ENCODE data around the gene CTDSPL2.
A peak's percentile ranks its signal among the peaks of the same experiment; 100 is the strongest.
"Not testable (repeated sequence)": the region's sequence is repeated elsewhere in the genome, so short reads cannot be mapped to it uniquely, and the experiment has no call there.

Gene CTDSPL2

DNA sequence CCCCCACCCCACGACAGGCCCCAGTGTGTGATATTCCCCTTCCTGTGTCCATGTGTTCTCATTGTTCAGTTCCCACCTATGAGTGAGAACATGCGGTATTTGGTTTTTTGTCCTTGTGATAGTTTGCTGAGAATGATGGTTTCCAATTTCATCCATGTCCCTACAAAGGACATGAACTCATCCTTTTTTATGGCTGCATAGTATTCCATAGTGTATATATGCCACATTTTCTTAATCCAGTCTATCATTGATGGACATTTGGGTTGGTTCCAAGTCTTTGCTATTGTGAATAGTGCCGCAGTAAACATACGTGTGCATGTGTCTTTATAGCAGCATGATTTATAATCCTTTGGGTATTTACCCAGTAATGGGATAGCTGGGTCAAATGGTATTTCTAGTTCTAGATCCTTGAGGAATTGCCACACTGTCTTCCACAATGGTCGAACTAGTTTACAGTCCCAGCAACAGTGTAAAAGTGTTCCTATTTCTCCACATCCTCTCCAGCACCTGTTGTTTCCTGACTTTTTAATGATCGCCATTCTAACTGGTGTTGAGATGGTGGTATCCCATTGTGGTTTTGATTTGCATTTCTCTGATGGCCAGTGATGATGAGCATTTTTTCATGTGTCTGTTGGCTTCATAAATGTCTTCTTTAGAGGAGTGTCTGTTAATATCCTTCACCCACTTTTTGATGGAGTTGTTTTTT lies 26.3 kb downstream of the CTDSPL2 start:
- H3K27me3 Mint-ChIP-seq, H3K9me3 Mint-ChIP-seq, H3K4me3 Mint-ChIP-seq, H3K27ac Mint-ChIP-seq, ATAC-seq: not testable (repeated sequence)
- H3K4me1 Mint-ChIP-seq: peaks cover 35% of the 10 kb centered on the region
- peaks cover 20% of the 10 kb centered on the region for H3K36me3 Mint-ChIP-seq

DNA sequence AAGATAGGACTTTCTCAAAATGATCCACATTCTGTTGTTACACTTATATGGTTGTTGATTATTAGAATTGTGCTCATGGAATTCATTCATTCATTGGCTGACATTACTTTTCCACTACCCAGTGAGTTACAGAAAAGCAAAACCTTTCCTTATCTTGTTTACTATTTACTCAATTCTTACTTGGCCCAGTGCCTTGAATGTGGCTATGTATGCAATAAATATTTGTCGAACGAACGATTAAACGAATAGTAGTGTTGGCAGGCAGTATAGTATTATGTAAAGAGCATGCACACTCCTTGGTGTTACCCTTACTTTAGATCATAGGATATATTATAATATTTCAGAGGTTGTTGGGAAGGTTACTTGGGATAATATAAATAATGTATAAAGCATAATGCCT lies 31.0 kb downstream of the CTDSPL2 start:
- no peak overlapping the region for H3K27ac Mint-ChIP-seq

DNA sequence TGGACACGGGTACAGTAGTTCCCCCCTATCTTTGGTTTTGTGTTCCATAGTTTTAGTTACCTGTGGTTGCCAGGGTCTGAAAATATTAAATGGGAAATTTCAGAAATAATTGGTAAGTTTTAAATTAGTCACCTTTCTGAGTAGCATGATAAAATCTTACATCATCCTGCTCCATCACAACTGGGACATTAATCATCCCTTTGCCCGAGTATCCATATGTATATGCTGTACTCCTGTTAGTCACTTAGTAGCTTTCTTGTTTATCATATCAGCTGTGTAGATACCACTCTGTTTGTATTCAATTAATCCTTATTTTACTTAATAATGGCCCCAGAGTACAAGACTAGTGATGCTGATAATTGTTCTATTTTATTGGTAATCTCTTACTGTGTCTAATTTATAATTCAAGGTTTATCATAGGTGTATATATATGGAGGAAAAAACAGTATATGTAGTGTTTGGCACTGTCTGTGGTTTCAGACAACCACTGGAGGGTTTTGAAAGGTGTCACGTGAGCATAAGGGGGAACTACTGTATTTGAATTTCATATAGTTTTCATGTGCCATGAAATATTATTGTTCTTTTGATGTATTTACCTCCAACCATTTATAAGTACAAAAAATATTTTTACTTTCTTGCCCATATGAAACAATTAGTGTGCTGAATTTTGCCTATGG lies 41.4 kb downstream of the CTDSPL2 start:
- H3K4me3 Mint-ChIP-seq: no peak overlapping the region
- H3K27me3 Mint-ChIP-seq: no peaks in the 10 kb centered on the region
- ATAC-seq: no peak
- H3K27ac Mint-ChIP-seq: no peak overlapping the region
- peaks cover 40% of the 10 kb centered on the region for H3K36me3 Mint-ChIP-seq
- H3K4me1 Mint-ChIP-seq: peaks cover 13% of the 10 kb centered on the region
- H3K9me3 Mint-ChIP-seq: peaks cover 8% of the 10 kb centered on the region

More for the DNA sequence above, 31.0 kb downstream of the CTDSPL2 start:
- Mint-ChIP-seq H3K4me1 (peaks cover 20% of the 10 kb centered on the region), H3K36me3 (peaks cover 27% of the 10 kb centered on the region), H3K27me3 (no peaks in the 10 kb centered on the region), H3K9me3 (peaks cover 3% of the 10 kb centered on the region), H3K4me3 (no peak overlapping the region)
- ATAC-seq: no peak

DNA sequence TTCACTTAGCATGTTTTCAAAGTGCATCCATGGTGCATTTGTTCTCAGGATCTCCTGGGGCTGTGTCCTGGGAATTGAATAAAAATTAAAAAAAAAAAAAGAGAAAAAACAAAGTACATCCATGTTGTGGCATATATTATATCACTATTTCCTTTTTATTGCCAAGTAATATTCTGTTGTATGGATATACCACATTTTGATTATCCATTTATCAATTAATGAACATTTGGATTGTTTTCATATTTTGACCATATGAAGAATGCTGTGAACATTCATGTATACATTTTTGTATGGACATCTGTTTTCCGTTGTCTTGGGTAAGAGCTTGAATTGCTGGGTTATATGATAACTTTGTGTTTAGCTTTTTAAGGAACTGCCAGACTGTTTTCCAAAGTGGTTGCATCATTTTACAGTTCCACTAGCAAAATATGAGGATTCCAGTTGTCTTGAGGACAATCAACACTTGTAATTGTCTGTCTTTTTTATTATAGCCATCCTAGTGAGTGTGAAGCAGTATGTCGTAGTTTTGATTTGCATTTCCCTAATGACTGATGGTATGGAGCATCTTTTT lies 44.5 kb downstream of the CTDSPL2 start:
- peaks cover 8% of the 10 kb centered on the region for H3K9me3 Mint-ChIP-seq
- ATAC-seq: no peak
- peaks cover 13% of the 10 kb centered on the region for H3K4me1 Mint-ChIP-seq
- no peak overlapping the region for H3K4me3 Mint-ChIP-seq
- H3K36me3 Mint-ChIP-seq: peaks cover 36% of the 10 kb centered on the region
- no peaks in the 10 kb centered on the region for H3K27me3 Mint-ChIP-seq
- no peak overlapping the region for H3K27ac Mint-ChIP-seq

DNA sequence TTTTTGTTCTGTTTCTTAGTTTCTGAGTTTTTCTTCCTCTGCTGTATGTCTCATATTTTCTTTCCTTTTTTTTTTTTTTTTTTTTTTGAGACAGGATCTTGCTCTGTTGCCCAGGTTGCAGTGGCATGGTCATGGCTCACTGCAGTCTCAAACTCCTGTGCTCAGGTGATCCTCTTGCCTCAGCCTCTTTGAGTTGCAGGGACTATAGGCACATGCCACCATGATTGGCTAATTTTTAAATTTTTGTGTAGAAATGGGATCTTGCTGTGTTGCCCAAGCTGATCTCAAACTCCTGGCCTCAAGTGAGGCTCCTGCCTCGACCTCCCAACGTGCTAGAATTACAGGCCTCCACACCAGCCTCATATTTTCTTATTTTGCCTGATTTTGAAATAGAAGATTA lies 51.9 kb downstream of the CTDSPL2 start:
- ATAC-seq: no peak
- no peaks in the 10 kb centered on the region for H3K27me3 Mint-ChIP-seq
- H3K36me3 Mint-ChIP-seq: peaks cover 7% of the 10 kb centered on the region
- H3K4me1 Mint-ChIP-seq: peaks cover 19% of the 10 kb centered on the region
- no peak overlapping the region for H3K4me3 Mint-ChIP-seq
- H3K9me3 Mint-ChIP-seq: no peaks in the 10 kb centered on the region
- no peak overlapping the region for H3K27ac Mint-ChIP-seq

DNA sequence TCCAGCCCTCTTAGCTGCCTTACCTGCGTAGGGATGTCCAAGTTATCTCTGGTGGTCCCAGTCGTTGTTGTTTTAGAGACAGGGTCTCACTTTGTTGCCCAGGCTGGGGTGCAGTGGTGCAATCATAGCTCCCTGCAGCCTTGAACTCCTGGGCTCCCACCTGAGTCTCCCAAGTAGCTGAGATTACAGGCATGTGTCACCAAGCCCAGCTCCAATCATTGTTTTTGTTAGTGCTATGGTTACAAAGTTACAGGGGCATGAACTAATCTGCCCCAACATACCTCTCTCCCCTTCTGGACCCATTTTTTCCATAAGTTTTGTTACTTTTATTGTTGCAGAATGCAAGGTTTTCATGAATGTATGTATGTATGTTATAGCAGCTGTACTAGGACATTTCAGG lies 54.7 kb downstream of the CTDSPL2 start:
- ATAC-seq: no peak
- peaks cover 10% of the 10 kb centered on the region for H3K36me3 Mint-ChIP-seq
- H3K4me3 Mint-ChIP-seq: no peak overlapping the region
- no peak overlapping the region for H3K27ac Mint-ChIP-seq
- H3K4me1 Mint-ChIP-seq: peaks cover 19% of the 10 kb centered on the region
- H3K9me3 Mint-ChIP-seq: no peaks in the 10 kb centered on the region
- no peaks in the 10 kb centered on the region for H3K27me3 Mint-ChIP-seq

DNA sequence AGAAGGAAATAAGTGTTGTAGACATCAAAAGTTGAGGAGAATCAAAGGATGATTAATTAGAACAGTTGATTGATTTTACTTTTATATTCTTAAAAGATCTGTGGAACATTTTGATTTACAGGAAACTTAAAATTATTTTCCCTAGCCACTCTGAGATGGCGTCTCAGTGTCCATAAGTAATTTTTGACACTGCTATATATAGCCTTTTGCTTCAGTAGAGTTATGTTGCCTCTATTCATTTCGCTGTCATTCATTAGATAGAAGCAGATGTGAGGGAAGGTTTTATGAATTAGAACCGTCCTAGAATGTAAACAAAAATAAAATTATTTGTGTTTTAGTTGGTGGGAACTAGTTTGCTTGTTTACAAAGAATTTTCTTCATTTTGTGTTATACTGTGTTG lies 58.5 kb downstream of the CTDSPL2 start:
- ATAC-seq: no peak
- H3K4me3 Mint-ChIP-seq: no peak overlapping the region
- H3K27ac Mint-ChIP-seq: no peak overlapping the region
- H3K9me3 Mint-ChIP-seq: no peaks in the 10 kb centered on the region
- H3K36me3 Mint-ChIP-seq: peaks cover 35% of the 10 kb centered on the region
- H3K4me1 Mint-ChIP-seq: peaks cover 7% of the 10 kb centered on the region
- no peaks in the 10 kb centered on the region for H3K27me3 Mint-ChIP-seq

DNA sequence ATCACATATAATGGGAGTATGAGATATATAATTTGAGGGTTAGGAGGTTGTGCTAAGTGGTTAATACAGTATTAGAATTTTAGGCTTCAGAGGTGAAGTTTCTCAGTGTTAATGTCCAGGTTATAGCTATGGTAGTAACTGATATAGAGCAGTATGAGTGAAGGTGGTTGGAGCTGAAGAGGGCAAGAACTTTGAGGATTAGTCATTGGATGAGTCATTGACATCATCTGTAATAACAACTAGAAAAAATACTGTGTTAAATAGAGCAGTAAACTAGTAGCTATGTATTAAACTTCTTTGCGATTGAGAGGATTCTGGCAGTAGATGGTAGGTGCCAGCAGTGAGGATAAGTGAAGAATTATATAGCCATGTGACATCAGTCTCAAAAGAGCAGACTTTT lies 62.0 kb downstream of the CTDSPL2 start:
- H3K4me3 Mint-ChIP-seq: no peak overlapping the region
- peaks cover 43% of the 10 kb centered on the region for H3K36me3 Mint-ChIP-seq
- H3K4me1 Mint-ChIP-seq: peaks cover 5% of the 10 kb centered on the region
- H3K27me3 Mint-ChIP-seq: no peaks in the 10 kb centered on the region
- no peaks in the 10 kb centered on the region for H3K9me3 Mint-ChIP-seq
- ATAC-seq: no peak
- H3K27ac Mint-ChIP-seq: peak overlapping the region; percentile 23

DNA sequence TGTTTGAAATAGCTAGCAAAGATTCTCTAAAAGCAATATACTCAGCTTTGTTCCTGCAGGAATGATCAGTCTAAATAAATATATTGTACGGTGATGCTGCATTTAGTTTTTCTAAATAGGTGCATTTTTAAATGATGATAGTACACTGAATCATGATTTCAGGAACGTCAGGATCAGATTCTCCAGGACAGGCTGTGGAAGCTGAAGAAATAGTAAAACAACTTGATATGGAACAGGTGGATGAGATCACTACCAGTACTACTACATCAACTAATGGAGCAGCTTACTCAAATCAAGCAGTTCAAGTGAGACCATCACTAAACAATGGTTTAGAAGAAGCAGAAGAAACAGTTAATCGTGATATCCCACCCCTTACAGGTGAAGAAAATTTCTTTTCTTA lies 63.2 kb downstream of the CTDSPL2 start:
- H3K9me3 Mint-ChIP-seq: no peaks in the 10 kb centered on the region
- no peak overlapping the region for H3K27ac Mint-ChIP-seq
- H3K4me3 Mint-ChIP-seq: no peak overlapping the region
- peaks cover 43% of the 10 kb centered on the region for H3K36me3 Mint-ChIP-seq
- no peak for ATAC-seq
- peaks cover 5% of the 10 kb centered on the region for H3K4me1 Mint-ChIP-seq
- no peaks in the 10 kb centered on the region for H3K27me3 Mint-ChIP-seq

DNA sequence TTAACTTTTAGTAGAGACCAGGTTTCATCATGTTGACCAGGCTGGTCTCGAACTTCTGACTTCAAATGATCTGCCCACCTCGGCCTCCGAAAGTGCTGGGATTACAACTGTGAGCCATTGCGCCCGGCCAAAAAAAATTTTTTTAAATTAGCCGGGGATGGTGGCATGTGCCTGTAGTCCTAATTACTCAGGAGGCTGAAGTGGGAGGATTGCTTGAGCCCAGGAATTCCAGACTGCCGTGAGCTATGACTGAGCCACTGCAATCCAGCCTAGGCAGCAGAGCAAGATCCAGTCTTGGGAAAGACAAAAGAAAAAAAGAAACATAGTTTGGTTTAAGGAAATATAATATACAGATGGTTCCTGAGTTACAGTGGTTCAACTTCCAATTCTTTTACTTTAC lies 64.6 kb downstream of the CTDSPL2 start:
- Mint-ChIP-seq H3K9me3 (no peaks in the 10 kb centered on the region), H3K36me3 (peaks cover 48% of the 10 kb centered on the region), H3K27me3 (no peaks in the 10 kb centered on the region), H3K27ac (no peak overlapping the region), H3K4me3 (no peak overlapping the region), H3K4me1 (peaks cover 5% of the 10 kb centered on the region)
- no peak for ATAC-seq

DNA sequence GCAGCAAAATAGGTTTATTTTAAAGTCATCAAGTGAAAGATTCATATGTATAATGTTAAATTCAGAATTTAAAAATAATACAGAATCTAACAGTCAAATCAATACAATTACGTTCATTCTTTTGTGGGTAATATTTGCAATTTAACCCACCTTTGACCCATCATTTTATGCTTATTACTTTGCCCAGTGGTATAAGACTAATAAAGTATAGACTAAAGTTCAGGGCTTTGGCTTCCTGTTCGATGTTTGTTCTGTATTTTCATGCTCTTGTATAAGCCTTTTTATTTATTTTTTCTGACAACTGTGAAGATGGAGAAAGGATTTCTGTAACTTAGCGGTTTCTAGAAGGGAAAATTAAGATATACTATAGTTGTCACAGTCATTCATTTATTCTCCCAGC lies 65.2 kb downstream of the CTDSPL2 start:
- H3K27ac Mint-ChIP-seq: no peak overlapping the region
- peaks cover 5% of the 10 kb centered on the region for H3K4me1 Mint-ChIP-seq
- H3K4me3 Mint-ChIP-seq: no peak overlapping the region
- H3K9me3 Mint-ChIP-seq: no peaks in the 10 kb centered on the region
- H3K36me3 Mint-ChIP-seq: peaks cover 42% of the 10 kb centered on the region
- no peak for ATAC-seq
- no peaks in the 10 kb centered on the region for H3K27me3 Mint-ChIP-seq

DNA sequence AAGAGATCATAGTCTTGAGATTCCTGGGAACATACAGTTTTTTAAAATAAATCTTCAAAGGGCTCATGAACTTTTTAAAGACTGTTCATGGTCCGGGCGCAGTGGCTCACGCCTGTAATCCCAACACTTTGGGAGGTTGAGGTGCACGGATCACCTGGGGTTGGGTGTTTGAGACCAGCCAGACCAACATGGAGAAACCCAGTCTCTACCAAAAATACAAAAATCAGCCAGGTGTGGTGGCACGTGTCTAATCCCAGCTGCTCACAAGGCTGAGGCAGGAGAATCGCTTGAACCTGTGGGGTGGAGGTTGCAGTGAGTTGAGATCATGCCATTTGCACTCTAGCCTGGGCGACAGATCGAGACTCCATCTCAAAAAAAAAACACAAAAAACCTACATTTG lies 68.1 kb downstream of the CTDSPL2 start:
- H3K9me3 Mint-ChIP-seq: no peaks in the 10 kb centered on the region
- no peaks in the 10 kb centered on the region for H3K4me1 Mint-ChIP-seq
- no peak overlapping the region for H3K4me3 Mint-ChIP-seq
- no peaks in the 10 kb centered on the region for H3K27me3 Mint-ChIP-seq
- no peak overlapping the region for H3K27ac Mint-ChIP-seq
- no peak for ATAC-seq
- peaks cover 35% of the 10 kb centered on the region for H3K36me3 Mint-ChIP-seq

DNA sequence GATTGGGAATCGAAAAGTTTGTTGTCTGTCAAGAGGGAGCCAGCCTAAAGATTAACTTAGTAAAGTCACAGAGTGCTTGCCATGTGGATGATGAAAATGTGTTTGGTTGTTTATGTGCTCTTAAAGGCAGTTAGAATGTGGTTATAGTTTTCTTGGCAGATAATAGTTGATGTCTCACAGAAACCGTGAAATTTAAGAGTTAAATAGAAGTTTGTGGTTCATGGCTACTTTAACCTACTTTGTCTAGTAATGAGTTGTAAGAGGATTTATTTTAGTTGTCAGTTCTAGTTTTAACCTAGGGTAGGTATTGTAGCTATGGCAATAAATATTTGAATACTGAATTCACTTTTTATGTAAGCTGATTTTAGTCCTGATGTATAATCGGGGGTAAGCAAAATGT lies 73.1 kb downstream of the CTDSPL2 start:
- Mint-ChIP-seq H3K27me3 (no peaks in the 10 kb centered on the region), H3K4me3 (no peak overlapping the region), H3K27ac (peak overlapping the region; percentile 40), H3K36me3 (peaks cover 34% of the 10 kb centered on the region), H3K4me1 (no peaks in the 10 kb centered on the region), H3K9me3 (no peaks in the 10 kb centered on the region)
- ATAC-seq: no peak

DNA sequence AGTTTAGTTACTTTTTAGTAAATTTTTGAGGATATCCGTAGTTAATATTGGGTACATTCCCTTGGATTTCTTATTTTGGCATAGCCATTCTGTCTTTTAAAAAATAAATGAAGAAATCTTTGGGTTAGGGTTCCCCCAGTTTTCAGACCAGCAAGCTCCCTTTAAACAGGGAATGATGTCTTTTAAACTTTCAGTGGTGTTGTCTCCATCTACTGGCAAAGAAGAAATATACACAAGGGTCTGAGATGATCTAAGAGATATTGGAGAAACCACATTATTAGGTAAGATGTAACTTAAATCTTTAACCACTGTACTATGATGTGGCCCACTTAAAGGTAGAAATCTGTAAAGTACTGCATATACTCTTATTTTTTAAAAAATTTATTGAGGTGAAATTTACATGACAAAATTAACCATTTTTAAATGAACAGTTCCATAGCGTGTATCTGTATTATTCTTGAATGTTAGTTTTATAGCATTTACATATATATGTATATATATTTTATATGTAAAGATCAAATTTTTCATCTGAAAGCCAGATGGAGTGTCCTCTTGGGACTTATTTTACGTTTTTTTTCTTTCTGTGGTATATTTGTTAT lies 74.4 kb downstream of the CTDSPL2 start:
- no peak for ATAC-seq
- peak overlapping the region; percentile 40 for H3K27ac Mint-ChIP-seq
- H3K4me1 Mint-ChIP-seq: no peaks in the 10 kb centered on the region
- H3K4me3 Mint-ChIP-seq: no peak overlapping the region
- no peaks in the 10 kb centered on the region for H3K9me3 Mint-ChIP-seq
- peaks cover 28% of the 10 kb centered on the region for H3K36me3 Mint-ChIP-seq
- H3K27me3 Mint-ChIP-seq: no peaks in the 10 kb centered on the region

DNA sequence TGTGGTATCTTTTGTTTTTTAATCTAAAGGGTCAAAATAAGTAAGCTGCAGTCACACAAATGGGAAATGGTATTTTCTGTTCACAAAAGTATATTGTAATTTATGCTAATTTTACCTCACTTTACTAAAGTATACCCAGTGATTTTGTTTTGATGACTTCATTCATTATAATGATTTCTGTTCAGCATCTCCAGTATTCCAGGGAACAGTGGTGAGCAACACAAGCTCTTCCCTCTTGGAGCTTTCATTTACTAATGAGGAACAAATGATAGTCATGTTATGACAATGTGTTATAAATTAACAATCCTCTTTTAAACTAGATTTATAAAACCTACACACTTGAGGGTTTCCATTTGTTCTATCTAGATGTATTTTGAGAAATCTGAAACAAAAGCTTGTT lies 89.0 kb downstream of the CTDSPL2 start:
- peaks cover 17% of the 10 kb centered on the region for H3K36me3 Mint-ChIP-seq
- no peaks in the 10 kb centered on the region for H3K4me1 Mint-ChIP-seq
- no peak overlapping the region for H3K4me3 Mint-ChIP-seq
- no peak for ATAC-seq
- no peak overlapping the region for H3K27ac Mint-ChIP-seq
- H3K27me3 Mint-ChIP-seq: no peaks in the 10 kb centered on the region
- no peaks in the 10 kb centered on the region for H3K9me3 Mint-ChIP-seq

DNA sequence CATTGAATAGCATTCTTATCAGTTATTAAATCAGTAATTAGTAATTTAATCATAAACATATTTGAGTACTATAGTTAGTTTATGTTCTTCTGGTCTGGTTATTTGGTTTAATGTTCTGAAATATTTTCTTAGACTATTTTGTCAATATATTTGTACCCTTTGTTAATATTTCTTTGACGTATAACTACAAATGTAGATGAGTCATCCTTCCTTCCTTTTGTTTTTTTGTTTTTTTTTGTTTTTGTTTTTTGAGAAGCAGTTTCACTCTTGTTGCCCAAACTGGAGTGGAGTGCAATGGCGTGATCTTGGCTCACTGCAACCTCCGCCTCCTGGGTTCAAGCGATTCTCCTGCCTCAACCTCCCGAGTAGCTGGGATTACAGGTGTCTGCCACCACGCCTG lies 92.1 kb downstream of the CTDSPL2 start:
- Mint-ChIP-seq H3K4me3 (no peak overlapping the region), H3K27me3 (no peaks in the 10 kb centered on the region), H3K27ac (no peak overlapping the region), H3K36me3 (peaks cover 17% of the 10 kb centered on the region), H3K9me3 (no peaks in the 10 kb centered on the region), H3K4me1 (no peaks in the 10 kb centered on the region)
- no peak for ATAC-seq

All from stimulated activated memory B cell treated with anti-CD40 and anti-IgM and Interleukin-4, amounts not matched to agents 10 μg/mL and 1 μg/mL and 100 μg/mL, for 72 hours (primary cell).